ENCODE results near the gene OR7C1. TPM values are rescaled to one million over a fixed set of nuclear protein-coding genes. Genes with fewer than 3 reads are reported as not detected.

OR7C1 gene
- total and polyA plus RNA-seq, 2 of the 8 experiments (the other 6 are each of a cell fraction or from before 2014, with no cell fraction given): not detected

GRCh38 chr19:14798760-14799159, 36.2 kb downstream of the OR7C1 start:
- no peak for TF ChIP-seq RXRA (IDR thresholded peaks at IDR 0.05; ENCODE audit: insufficient read depth, low read depth, low read length)
- no peak for TF ChIP-seq EGR1 (IDR thresholded peaks at IDR 0.05; ENCODE audit: borderline replicate concordance, low read depth, low read length)
- no peak for TF ChIP-seq NANOG (IDR thresholded peaks at IDR 0.05; ENCODE audit: insufficient read depth, low read depth, low read length, poor library complexity, severe bottlenecking)
- TF ChIP-seq TAF1 (IDR thresholded peaks at IDR 0.05; ENCODE audit: low read depth, low read length): no peak
- TF ChIP-seq ATF3 (IDR thresholded peaks at IDR 0.05; ENCODE audit: insufficient read depth, low read depth, low read length): no peak
- TF ChIP-seq TCF12 (IDR thresholded peaks at IDR 0.05; ENCODE audit: low read depth, low read length): no peak
- no peak for TF ChIP-seq RNF2 (IDR thresholded peaks at IDR 0.05; ENCODE audit: borderline replicate concordance, low read depth, low read length, missing control alignments, poor library complexity, severe bottlenecking)
- no peak for TF ChIP-seq GABPA (IDR thresholded peaks at IDR 0.05; ENCODE audit: borderline replicate concordance, insufficient read depth, low read length)
- no peak for TF ChIP-seq EP300 (IDR thresholded peaks at IDR 0.05; ENCODE audit: borderline replicate concordance in 1 of 2, low read depth in 2 of 2, low read length in 2 of 2)
- no peak for TF ChIP-seq POLR2AphosphoS5 (IDR thresholded peaks at IDR 0.05; ENCODE audit: low read depth, low read length)
- 82% methylated on average over 3 of the region's 5 CpGs; no CpG with 5 or more reads in 1 of the 2 experiments for WGBS, 2 experiments (ENCODE audit: extremely low coverage in 1 of 2, insufficient coverage in 1 of 2, insufficient read length in 1 of 2, insufficient replicate concordance in 2 of 2, low coverage in 1 of 2, low lambda C conversion rate in 2 of 2, missing lambda C conversion rate in 1 of 2)
- H3K18ac ChIP-seq (ENCODE audit: extremely low read depth, low read length): no peak overlapping the region
- H3K9me3 ChIP-seq (ENCODE audit: insufficient read depth in 2 of 2, low read depth in 1 of 2, low read length in 1 of 2): peaks cover 2 to 5% of the 10 kb centered on the region in 2 experiments; a peak in 2 of 4 replicates
- H3K36me3 ChIP-seq (ENCODE audit: control insufficient read depth in 2 of 4, insufficient read depth in 4 of 4, low read length in 3 of 4): no peaks in the 10 kb centered on the region
- no peak overlapping the region for H4K91ac ChIP-seq (replicated peaks; ENCODE audit: insufficient read length, low read length)
- no peak overlapping the region for H4K5ac ChIP-seq (ENCODE audit: insufficient read length, low read depth, low read length)
- H3K14ac ChIP-seq (ENCODE audit: insufficient read length): no peak overlapping the region
- no peak overlapping the region for H3K4ac ChIP-seq (replicated peaks; ENCODE audit: insufficient read length, low read depth, low read length)
- FAIRE-seq (no peak), DNase-seq (ENCODE audit: low read depth in 1 of 2, low spot score in 2 of 2) (no peak)
- no peaks in the 10 kb centered on the region for H4K20me1 ChIP-seq (replicated peaks in 1 of 2; ENCODE audit: control insufficient read depth in 1 of 2, insufficient read depth in 2 of 2, low read length in 2 of 2)
- CTCF ChIA-PET (ENCODE audit: partially characterized antibody): interaction anchor here (0.7 to 1.6 kb wide), 2 partner anchors 12 to 66 kb away, joined by 3 to 9 read pairs; no protein-coding TSS in a partner anchor
- H3K27ac ChIP-seq (ENCODE audit: low read depth, low read length): no peak overlapping the region
- no peak overlapping the region for H2BK120ac ChIP-seq (replicated peaks; ENCODE audit: low read depth, low read length)
- no peak overlapping the region for H2AFZ ChIP-seq (ENCODE audit: low read length)
- no peak overlapping the region for H2BK5ac ChIP-seq (ENCODE audit: low read depth, low read length)
- no peak overlapping the region for H2BK15ac ChIP-seq (ENCODE audit: low read length)
- POLR2A ChIA-PET (ENCODE audit: partially characterized antibody): no interaction called here
- no peak overlapping the region for H3K23ac ChIP-seq (ENCODE audit: insufficient read length)
- no peak overlapping the region for H3K4me2 ChIP-seq (ENCODE audit: insufficient read depth in 1 of 2, low read depth in 2 of 2, low read length in 2 of 2)
- no peak overlapping the region for H3K4me3 ChIP-seq (ENCODE audit: extremely low read depth in 1 of 4, insufficient read depth in 2 of 4, low read depth in 3 of 4, low read length in 4 of 4)
- H2BK12ac ChIP-seq (ENCODE audit: low read depth, low read length): no peak overlapping the region
- no peak overlapping the region for H3K9ac ChIP-seq (replicated peaks in 1 of 4; ENCODE audit: extremely low read depth in 1 of 4, low read depth in 3 of 4, low read length in 3 of 4)
- H3K23me2 ChIP-seq (ENCODE audit: low read depth, low read length): no peaks in the 10 kb centered on the region
- H2AK5ac ChIP-seq (ENCODE audit: low read depth, low read length): no peak overlapping the region
- H4K8ac ChIP-seq (ENCODE audit: extremely low read depth, insufficient read depth, low read length): no peak overlapping the region
- no peak overlapping the region for H2BK20ac ChIP-seq (ENCODE audit: low read length)
- H3K79me2 ChIP-seq (ENCODE audit: control insufficient read depth in 1 of 2, insufficient read depth in 2 of 2, low read length in 2 of 2): no peaks in the 10 kb centered on the region
- no peak overlapping the region for H3K56ac ChIP-seq (replicated peaks; ENCODE audit: insufficient read length, low read depth, low read length)
- H3K27me3 ChIP-seq (replicated peaks in 1 of 4; ENCODE audit: control insufficient read depth in 3 of 4, extremely low read depth in 1 of 4, insufficient read depth in 3 of 4, low read length in 3 of 4): no peaks in the 10 kb centered on the region
- H3K79me1 ChIP-seq (ENCODE audit: low read depth, low read length): no peaks in the 10 kb centered on the region
- H3K4me1 ChIP-seq (replicated peaks in 1 of 4; ENCODE audit: control insufficient read depth in 3 of 4, insufficient read depth in 4 of 4, low read length in 3 of 4): no peaks in the 10 kb centered on the region

Measured in H1 (cell line).